Lung (tissue), 12 donors: ENCODE data around the gene ZDHHC19. TPM values are rescaled to one million over a fixed set of nuclear protein-coding genes. Genes with fewer than 3 reads are reported as not detected.

ENCODE experiments used
- ATAC-seq: fragments of 200-7000 bp; cut with Tn5 transposase; one replicate; pipeline ENCODE4 v1.9.1; 2020; ENCODE audit warnings: moderate number of reproducible peaks; ENCODE audit not compliant: insufficient read depth, low FRiP score
- DNase-seq, 3 donors: peaks; one replicate each; pipeline ENCODE4 v3.0.0-alpha.2; 2013 to 2017
- H3K27ac ChIP-seq, 2 donors: one replicate each; pipeline ENCODE4 v1.5.1; 2013; ENCODE audit warnings: mild to moderate bottlenecking in 2 of 2, moderate library complexity in 2 of 2, control low read depth in 1 of 2, inconsistent platforms in 1 of 2, low read depth in 1 of 2, low read length in 1 of 2
- H3K27me3 ChIP-seq, 3 donors: one replicate each; pipeline ENCODE4 v1.5.1; 2013; ENCODE audit warnings: low read length in 2 of 3; ENCODE audit not compliant: control insufficient read depth in 3 of 3, insufficient read depth in 3 of 3
- H3K36me3 ChIP-seq, 4 donors: one replicate each; pipeline ENCODE4 v1.5.1; 2013; ENCODE audit warnings: low read length in 4 of 4, mild to moderate bottlenecking in 1 of 4, moderate library complexity in 1 of 4; ENCODE audit not compliant: control insufficient read depth in 4 of 4, insufficient read depth in 4 of 4
- H3K4me1 ChIP-seq, 5 donors: one replicate each; pipeline ENCODE4 v1.5.1; 2013; ENCODE audit warnings: low read length in 5 of 5, mild to moderate bottlenecking in 2 of 5, moderate library complexity in 1 of 5; ENCODE audit not compliant: control insufficient read depth in 5 of 5, insufficient read depth in 5 of 5
- H3K4me3 ChIP-seq: one replicate; pipeline ENCODE4 v1.5.1; 2013; ENCODE audit warnings: mild to moderate bottlenecking, control low read depth, moderate library complexity
- H3K9ac ChIP-seq, 2 donors: one replicate each; pipeline ENCODE4 v1.5.1; 2013; ENCODE audit warnings: low read length in 2 of 2, control low read depth in 1 of 2; ENCODE audit not compliant: insufficient read depth in 1 of 2
- H3K9me3 ChIP-seq, 4 donors: one replicate each; pipeline ENCODE4 v1.5.1; 2013; ENCODE audit warnings: low read length in 3 of 4, mild to moderate bottlenecking in 1 of 4, moderate library complexity in 1 of 4; ENCODE audit not compliant: control insufficient read depth in 4 of 4, insufficient read depth in 3 of 4
- WGBS, 2 donors: extraction: QIAGEN DNeasy Blood & Tissue Kit; methylation state at CpG; one replicate each; pipeline ENCODE4 v1.1.7; 2013; 5-methylcytosine and 5-hydroxymethylcytosine counted together
- polyA plus RNA-seq, 2 donors: library from polyadenylated mRNA; stranded (reverse); fragments of 200-250 nt; gene quantifications; one replicate each; pipeline ENCODE4 v1.2.1, GENCODE V29; 2013
- total RNA-seq, 2 donors: library from RNA; depleted of rRNA in 1 of 2; stranded (reverse); fragments of >200 nt in 1 of 2; gene quantifications; one replicate each; pipeline ENCODE4 v1.2.1, GENCODE V29; 2014 to 2021
- TF ChIP-seq, protein P1 (sequence below): IDR thresholded peaks from 2 replicates; pipeline ENCODE4 v1.5.1; 2012; ENCODE audit warnings: mild to moderate bottlenecking; ENCODE audit errors: control extremely low read depth, extremely low read depth
- donor health status: control.
- donor health status: control.
- donor health status: Bipolar disorder and iron deficiency.
- donor health status: healthy.
- donor health status: DM: yes; HTN: yes; CAD: no.

ZDHHC19 gene
- total and polyA plus RNA-seq, 4 donors, result 1.1 to 18.9 (median 4.0) TPM

- Histone ChIP-seq H3K4me1 (peaks cover 0 to 6% (median 0%) of the 10 kb centered on the region in 5 donors), H3K27me3 (no peaks in the 10 kb centered on the region), H3K4me3 (no peak overlapping the region), H3K9ac (no peak overlapping the region), H3K9me3 (peaks cover 0 to 2% (median 0%) of the 10 kb centered on the region in 4 donors), H3K36me3 (no peaks in the 10 kb centered on the region), H3K27ac (no peak overlapping the region)
- ATAC-seq (peak; percentile 55), DNase-seq (peak; percentile 44 to 63 (median 53))
- TF ChIP-seq, protein P1, sequence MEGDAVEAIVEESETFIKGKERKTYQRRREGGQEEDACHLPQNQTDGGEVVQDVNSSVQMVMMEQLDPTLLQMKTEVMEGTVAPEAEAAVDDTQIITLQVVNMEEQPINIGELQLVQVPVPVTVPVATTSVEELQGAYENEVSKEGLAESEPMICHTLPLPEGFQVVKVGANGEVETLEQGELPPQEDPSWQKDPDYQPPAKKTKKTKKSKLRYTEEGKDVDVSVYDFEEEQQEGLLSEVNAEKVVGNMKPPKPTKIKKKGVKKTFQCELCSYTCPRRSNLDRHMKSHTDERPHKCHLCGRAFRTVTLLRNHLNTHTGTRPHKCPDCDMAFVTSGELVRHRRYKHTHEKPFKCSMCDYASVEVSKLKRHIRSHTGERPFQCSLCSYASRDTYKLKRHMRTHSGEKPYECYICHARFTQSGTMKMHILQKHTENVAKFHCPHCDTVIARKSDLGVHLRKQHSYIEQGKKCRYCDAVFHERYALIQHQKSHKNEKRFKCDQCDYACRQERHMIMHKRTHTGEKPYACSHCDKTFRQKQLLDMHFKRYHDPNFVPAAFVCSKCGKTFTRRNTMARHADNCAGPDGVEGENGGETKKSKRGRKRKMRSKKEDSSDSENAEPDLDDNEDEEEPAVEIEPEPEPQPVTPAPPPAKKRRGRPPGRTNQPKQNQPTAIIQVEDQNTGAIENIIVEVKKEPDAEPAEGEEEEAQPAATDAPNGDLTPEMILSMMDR, result no peak
- WGBS, 2 donors, result 30 to 37% methylated on average over 21 of the region's 21 CpGs
These were observed 8.7 kb downstream of the ZDHHC19 start for GRCh38 chr3:196202516-196202970.

- DNase-seq, result no peak
- ATAC-seq, result no peak
- H3K9ac ChIP-seq, result no peak overlapping the region
- no peak overlapping the region for H3K27ac ChIP-seq
- H3K4me1 ChIP-seq, result peaks cover 0 to 6% (median 0%) of the 10 kb centered on the region in 5 donors
- no peaks in the 10 kb centered on the region for H3K9me3 ChIP-seq
- H3K27me3 ChIP-seq, result no peaks in the 10 kb centered on the region
- WGBS, 2 donors, result 79 to 86% methylated on average over 19 of the region's 19 CpGs
- TF ChIP-seq, protein P1, result no peak
- no peak overlapping the region for H3K4me3 ChIP-seq
- no peaks in the 10 kb centered on the region for H3K36me3 ChIP-seq
These were observed 12.1 kb downstream of the ZDHHC19 start for GRCh38 chr3:196198771-196199753.

GRCh38 chr3:196198081-196198675 lies 13.0 kb downstream of the ZDHHC19 start:
- Histone ChIP-seq H3K4me3 (no peak overlapping the region), H3K27ac (no peak overlapping the region), H3K4me1 (peaks cover 0 to 9% (median 0%) of the 10 kb centered on the region in 5 donors), H3K27me3 (no peaks in the 10 kb centered on the region), H3K9ac (no peak overlapping the region), H3K9me3 (no peaks in the 10 kb centered on the region), H3K36me3 (no peaks in the 10 kb centered on the region)
- TF ChIP-seq, protein P1, result no peak
- no peak for DNase-seq
- 89 to 92% methylated on average over 15 of the region's 15 CpGs for WGBS, 2 donors
- ATAC-seq, result no peak
